C1 segment of cervical spinal cord (tissue), 14 donors: ENCODE results near the gene GUF1.

ENCODE experiments used
- DNase-seq, 14 donors: peaks; one replicate each; lab custom pipeline; 2025; lab: John Stamatoyannopoulos, UW

The GUF1 gene

GRCh38 chr4:44678094-44679041 lies at the start of gene GUF1:
Gene GUF1, plus strand, starts transcription at chr4:44678420. Its CDS starts 203 bp downstream, at chr4:44678623.
- DNase-seq, result peak; percentile 31 to 96 (median 87)

GRCh38 chr4:44629280-44629866 lies 48.8 kb upstream of the GUF1 start:
- DNase-seq, result peak in 4 of 14 donors; percentile 0 to 52 (median 5)

- no peak for DNase-seq
Measured at GRCh38 chr4:44632089-44632488, 46.1 kb upstream of the GUF1 start.

GRCh38 chr4:44632733-44633132 lies 45.5 kb upstream of the GUF1 start:
- no peak for DNase-seq

- peak in 1 of 14 donors; percentile 46 for DNase-seq
Measured at GRCh38 chr4:44638091-44638490, 40.1 kb upstream of the GUF1 start.

- no peak for DNase-seq
Measured at GRCh38 chr4:44646151-44646550, 32.1 kb upstream of the GUF1 start.

- DNase-seq, result peak in 1 of 14 donors; percentile 86
Measured at GRCh38 chr4:44651425-44651824, 26.8 kb upstream of the GUF1 start, which contains the start of gene YIPF7. Gene YIPF7, minus strand, starts transcription at chr4:44651625. Its CDS starts 1,525 bp downstream, at chr4:44650100.

GRCh38 chr4:44652002-44652401 lies 26.2 kb upstream of the GUF1 start:
- peak in 1 of 14 donors; percentile 58 for DNase-seq

GRCh38 chr4:44660396-44660795 lies 17.8 kb upstream of the GUF1 start:
- DNase-seq, result no peak

- DNase-seq, result no peak
Measured at GRCh38 chr4:44661940-44662622, 16.1 kb upstream of the GUF1 start.

GRCh38 chr4:44662623-44663005 lies 15.6 kb upstream of the GUF1 start:
- DNase-seq, result no peak

- no peak for DNase-seq
Measured at GRCh38 chr4:44663539-44664263, 14.5 kb upstream of the GUF1 start.

GRCh38 chr4:44668526-44668925 lies 9.7 kb upstream of the GUF1 start:
- DNase-seq, result no peak

GRCh38 chr4:44670506-44671199 lies 7.6 kb upstream of the GUF1 start:
- peak in 2 of 14 donors; percentile 30 to 96 for DNase-seq

- DNase-seq, result peak in 1 of 14 donors; percentile 91
Measured at GRCh38 chr4:44671636-44672035, 6.6 kb upstream of the GUF1 start.

- no peak for DNase-seq
Measured at GRCh38 chr4:44674471-44674870, 3.7 kb upstream of the GUF1 start.

GRCh38 chr4:44675366-44675765 lies 2.9 kb upstream of the GUF1 start:
- no peak for DNase-seq

GRCh38 chr4:44679060-44679459 lies 840 bp downstream of the GUF1 start:
- no peak for DNase-seq

- DNase-seq, result no peak
Measured at GRCh38 chr4:44684648-44685047, 6.4 kb downstream of the GUF1 start.

GRCh38 chr4:44700427-44700826 lies 22.2 kb downstream of the GUF1 start:
- DNase-seq, result no peak

- no peak for DNase-seq
Measured at GRCh38 chr4:44701037-44701436, 22.8 kb downstream of the GUF1 start.
